NCI-H1417 treated with DMSO at 0.1 percent for 48 hours (cell line): ENCODE data around the gene GRK3.
"Not testable (repeated sequence)": the region's sequence is repeated elsewhere in the genome, so short reads cannot be mapped to it uniquely, and the experiment has no call there.

Experiments
- DNase-seq: peaks from one replicate; lab custom pipeline; 2025; lab: John Stamatoyannopoulos, UW

GRK3 gene

DNA sequence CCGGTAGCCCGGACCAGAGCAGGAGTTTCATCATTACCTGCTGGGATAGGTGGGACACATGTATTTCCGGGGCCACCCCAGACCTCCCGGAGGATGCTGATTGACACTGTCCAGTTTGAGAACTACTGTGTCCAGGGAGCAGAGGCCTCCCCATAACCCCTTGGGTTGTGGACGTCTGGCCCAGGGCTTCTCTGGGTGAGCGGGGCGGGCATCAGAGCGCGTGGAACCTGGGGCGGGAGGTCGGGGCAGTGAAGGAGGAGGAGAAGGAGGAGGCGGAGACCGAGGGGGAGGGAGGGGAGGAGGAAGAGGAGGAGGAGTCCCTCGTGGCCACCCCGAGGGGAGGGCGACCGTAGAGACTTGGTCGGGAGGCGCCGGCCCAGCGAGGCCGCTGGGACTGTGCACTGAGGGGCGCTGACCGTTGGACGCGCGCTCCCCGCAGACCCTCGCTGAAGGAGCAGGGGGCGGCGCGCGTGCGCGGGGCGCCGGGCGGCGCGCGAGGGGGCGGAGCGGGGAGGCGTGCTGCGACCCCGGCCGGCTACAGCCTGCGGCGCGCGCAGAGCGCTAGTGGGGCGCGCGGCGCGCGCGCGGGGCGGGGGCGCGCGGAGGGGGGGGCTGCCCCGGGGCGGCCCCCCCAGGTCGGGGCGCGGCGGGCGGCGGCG is at the start of gene GRK3:
TSS of gene GRK3 (plus strand) at position 356 of the 659 bp plus-strand sequence. CDS start 366 bp downstream, outside the sequence.
- DNase-seq: no peak

DNA sequence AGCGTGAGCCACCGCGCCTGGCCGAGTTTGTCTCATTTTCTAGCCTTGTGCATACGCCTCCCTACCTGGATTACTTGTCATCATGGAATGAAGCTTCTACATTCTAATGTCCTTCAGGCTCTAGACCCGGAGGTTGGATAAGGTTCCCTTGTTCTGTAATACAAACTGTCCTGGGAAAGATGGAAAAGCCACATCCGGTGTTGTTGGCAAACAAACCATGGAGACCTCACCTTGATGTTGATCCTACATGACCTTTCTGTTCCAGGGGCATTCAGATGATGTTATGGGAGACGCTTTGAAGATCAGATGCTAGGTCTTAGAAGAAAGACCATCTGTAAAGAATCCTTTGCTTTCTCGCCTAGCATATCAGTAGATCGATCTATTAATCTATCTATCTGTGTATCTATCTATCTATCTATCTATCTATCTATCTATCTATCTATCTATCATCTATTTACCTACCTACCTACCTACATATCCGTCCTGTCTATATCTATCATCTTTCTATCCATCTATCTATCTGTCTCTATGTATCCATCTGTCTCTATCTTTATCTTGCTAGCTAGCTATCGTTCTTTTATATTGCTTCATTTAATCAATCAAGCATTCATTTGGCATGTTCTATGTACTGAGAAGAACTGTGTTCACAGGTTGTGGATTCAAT is 46.3 kb upstream of the GRK3 start:
- no peak for DNase-seq

- no peak for DNase-seq
Measured at GRCh38 chr22:25525376-25525775, 39.1 kb upstream of the GRK3 start.

GRCh38 chr22:25525804-25526584 is 38.5 kb upstream of the GRK3 start:
- DNase-seq: not testable (repeated sequence)

GRCh38 chr22:25527016-25527415 is 37.5 kb upstream of the GRK3 start:
- DNase-seq: not testable (repeated sequence)

DNA sequence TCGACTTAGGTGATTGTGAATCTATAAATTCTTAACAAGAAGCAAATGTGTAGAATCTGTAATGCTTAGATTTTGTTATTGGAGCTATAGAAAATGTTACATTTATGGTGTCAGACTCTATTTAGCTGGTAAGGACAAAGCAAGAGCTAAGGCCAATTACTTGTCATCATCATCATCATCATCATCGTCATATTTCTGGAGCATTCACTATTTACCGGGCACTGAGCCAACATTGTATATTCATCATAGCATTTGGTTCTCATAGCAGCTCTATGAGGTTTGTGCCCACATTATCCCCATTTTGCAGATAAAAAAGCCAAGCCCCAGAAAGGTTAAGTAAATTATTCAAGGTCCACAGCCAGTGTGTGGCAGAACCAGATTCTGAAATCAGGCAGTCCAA is 36.4 kb upstream of the GRK3 start:
- DNase-seq: not testable (repeated sequence)

DNA sequence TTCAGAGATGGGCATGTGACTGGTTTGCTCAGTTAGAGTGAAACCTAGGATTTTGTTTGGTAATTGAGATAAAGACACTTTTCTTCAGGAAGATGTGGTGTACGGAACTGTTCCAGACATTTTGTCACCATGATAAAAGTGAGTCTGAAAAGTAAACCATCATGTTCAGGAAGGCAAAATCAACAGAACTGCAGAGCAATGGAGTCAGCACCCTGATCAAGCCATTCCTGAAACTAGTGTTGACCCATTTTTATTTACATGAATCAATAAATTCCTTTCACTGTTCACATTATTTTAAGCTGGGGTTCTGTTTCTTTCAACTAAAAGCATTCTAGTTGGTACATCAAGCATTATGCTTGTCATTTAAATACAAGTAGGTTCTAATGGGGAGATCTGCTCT is 35.4 kb upstream of the GRK3 start:
- not testable (repeated sequence) for DNase-seq

- DNase-seq: not testable (repeated sequence)
Measured at GRCh38 chr22:25529541-25530137, 34.8 kb upstream of the GRK3 start.

DNA sequence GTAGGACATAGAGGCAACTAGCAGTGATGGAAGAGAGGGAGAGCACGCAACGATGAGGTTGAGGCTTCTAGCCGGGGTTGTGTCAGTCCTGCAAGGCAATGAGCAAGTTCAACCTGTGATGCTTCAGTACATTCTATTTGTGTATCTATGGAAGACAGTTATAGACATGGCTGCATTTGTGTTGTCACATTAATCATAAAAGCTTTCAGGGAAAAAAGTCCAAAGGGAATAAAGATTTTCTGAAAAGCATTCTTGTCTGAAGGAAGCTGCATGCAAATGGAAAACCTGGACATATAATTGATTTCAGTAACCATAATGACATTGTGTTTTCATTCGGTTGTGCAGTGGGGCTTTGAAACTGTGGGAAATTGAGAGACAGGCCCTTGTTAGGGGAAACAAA is 32.8 kb upstream of the GRK3 start:
- DNase-seq: not testable (repeated sequence)

GRCh38 chr22:25534724-25535123 is 29.8 kb upstream of the GRK3 start:
- DNase-seq: no peak

GRCh38 chr22:25536589-25536988 is 27.9 kb upstream of the GRK3 start:
- no peak for DNase-seq

DNA sequence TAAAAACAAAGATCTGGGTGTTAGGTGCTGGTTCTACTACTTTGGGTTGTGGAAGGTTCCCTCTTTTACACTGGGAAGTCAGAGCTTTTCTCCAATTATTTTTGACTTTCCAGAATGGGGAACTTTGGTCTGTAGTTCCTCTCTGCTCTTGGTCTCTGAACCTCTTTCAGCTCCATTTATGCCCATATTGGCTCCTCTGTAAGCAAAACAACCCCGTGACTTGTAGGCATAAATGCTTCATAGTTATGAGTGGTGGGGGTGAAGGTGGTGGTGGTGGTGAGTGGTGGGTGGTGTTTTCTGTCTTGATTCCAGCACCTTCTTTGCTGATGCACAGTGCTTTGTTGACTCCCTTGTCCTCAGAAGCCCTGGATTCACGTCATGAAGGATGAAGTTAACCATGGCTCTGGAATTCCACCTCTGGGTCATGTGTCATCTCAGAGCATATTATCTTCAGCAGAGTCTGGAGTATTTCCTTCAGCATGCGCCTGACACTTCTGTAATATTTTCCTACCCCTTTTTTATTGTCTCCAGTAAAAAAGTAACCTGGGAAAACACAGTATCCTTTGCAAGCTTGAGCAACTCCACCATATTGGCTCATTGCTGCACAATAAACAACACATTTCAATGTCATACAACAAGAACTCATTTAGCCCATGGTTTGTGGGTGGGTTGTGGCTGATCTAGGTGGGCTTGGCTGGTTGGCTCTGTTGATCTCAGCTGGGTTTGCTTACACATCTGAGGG is 24.1 kb upstream of the GRK3 start:
- no peak for DNase-seq

GRCh38 chr22:25540908-25541660 is 23.4 kb upstream of the GRK3 start:
- DNase-seq: no peak

DNA sequence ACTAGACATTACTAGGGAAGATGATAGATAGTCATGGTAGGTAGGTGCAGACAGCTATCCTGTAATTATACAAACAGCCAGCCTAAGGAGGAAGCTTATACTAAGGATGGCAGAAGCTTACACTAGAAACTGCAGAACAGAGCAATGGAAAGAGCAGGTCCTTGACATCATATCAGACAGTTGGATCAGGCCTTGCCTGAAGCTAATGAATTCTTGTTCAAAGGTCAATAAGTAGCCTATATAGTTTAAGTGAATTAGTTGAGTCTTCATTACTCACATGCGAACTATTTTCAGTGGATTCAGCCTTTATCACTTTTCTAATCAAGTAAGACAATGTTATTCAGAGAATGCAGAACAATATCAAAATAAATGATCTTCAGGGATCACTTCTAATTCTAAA is 22.3 kb upstream of the GRK3 start:
- DNase-seq: no peak

DNA sequence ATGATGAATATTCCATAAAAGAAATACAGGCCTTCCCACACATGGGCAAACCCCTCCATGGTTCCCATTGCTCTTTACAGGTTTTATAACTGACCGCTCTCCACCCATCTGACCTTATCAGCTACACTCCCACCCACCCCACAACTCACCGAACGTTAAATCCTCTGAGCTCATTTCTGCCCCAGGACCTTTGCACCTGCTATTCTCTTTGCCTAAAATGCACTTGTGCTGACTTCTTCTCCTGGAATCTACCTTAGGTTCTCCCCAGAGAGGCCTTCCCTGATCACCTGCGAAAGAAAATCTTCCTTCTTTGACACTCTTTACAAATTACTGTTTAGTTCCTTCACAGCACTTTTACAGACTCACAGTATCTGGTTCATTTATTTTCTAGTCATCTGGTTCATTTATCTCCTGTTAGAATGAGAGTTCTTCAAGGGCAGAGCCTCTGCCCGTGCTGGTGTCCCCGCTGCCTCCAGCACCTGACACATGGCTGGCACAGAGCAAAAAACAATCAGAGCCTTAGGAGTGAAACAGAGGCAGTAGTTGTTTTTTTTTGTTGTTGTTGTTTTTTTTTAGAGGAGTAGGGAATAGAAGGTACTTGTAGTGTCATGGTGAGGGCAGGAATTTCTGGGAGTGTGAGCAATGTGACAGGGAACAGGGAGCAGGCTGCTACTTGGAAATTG is 21.6 kb upstream of the GRK3 start:
- DNase-seq: no peak

GRCh38 chr22:25545146-25545545 is 19.3 kb upstream of the GRK3 start:
- no peak for DNase-seq

DNA sequence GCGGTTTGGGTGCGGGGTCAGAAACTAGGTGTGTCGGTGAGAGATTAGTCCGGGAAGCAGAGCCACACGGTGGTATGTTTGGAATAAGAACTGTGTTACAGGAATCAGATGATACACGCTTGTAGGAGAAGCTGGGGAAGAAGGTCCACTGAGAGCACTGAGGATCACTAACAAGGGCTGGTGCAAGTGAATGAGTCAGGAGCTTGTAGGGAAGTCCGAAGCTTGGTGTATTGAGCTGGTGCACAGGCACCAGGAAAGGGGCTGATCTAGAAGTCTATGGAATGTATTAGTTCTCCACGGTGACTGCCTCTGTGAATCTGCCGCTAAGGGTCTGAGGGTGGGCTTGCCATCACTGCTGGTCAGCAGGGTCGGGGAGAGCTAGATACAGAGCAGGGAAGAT is 18.8 kb upstream of the GRK3 start:
- no peak for DNase-seq

DNA sequence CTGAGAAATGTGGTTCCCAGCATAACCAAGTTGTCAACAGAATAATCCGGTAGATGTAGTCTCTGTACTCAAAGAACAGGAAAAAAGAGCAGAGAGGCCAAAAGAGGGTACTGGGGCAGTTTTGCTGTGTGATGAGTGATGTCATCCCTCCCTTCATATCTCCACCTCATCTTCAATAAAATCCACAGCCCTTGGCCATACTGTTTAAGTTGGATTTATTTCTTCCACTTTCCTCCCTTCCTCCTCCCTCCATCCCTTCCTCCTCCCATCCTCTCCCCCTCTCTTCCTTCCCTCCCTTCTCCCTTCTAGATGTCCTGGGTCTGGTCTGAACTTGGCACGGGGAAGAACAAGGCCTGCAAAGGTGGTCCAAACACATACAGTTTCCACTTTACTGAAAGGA is 18.2 kb upstream of the GRK3 start:
- no peak for DNase-seq

- DNase-seq: no peak
Measured at GRCh38 chr22:25546751-25547150, 17.7 kb upstream of the GRK3 start.

- no peak for DNase-seq
Measured at GRCh38 chr22:25548866-25549464, 15.5 kb upstream of the GRK3 start.
